Activated naive CD8-positive, alpha-beta T cell treated with anti-CD3 and anti-CD28 coated beads, Interleukin-2, amount 50 U/mL, for 16 hours (primary cell): ENCODE measurements around the gene CADPS.

Experiments
- DNase-seq: peaks from one replicate; pipeline ENCODE4 v3.0.0-alpha.2; 2020; ENCODE audit warnings: low read depth, low spot score

CADPS gene

DNA sequence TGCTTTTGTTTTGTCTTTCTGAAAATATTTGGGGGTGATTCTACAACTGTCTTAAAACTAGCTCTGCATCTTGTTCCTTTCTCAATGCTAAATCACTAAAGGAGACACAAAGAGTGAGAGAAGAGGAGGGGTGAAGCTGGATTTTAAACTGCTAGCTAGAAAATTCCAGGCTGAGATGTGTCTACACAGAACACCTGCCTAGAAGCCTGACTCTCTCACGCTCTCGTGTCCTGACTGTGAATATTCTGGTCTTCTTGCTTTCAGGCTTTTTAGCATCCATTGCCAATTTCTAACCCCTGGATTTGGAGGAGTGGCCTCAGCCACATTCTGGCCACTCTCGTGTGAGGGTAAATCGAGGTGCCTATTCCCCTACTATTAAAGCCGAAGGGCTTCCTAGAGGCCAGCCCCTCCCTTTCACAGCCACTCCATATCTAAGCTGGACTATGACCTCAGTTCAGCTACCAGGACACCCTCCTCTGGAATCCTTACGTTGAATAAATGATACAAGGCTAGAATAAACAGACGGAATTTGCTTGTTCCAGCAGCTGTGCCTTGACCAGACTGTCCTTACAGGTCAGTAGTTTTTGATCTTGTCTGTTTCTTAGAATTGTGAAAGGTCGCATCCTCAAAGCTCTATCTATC, 353.6 kb downstream of the CADPS start:
- DNase-seq = no peak

DNA sequence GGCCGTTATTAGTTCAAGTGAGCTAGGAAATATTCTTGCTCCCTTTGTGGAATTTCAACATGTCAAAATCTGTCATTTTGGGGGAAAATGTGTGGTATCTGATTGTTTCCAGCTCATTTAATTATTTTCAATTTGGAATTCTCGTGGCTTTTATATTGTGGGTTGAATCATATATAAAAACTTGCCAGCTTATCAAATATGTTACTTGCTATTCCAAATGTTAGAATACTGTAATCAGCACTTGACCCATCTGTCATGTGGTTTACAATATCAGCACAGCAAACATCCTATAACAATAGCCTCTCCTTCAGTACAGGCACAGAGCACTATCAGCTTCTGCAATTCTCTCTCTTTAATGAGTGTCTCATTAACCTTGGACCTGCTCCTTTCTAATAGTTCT, 371.7 kb downstream of the CADPS start:
- DNase-seq = no peak

DNA sequence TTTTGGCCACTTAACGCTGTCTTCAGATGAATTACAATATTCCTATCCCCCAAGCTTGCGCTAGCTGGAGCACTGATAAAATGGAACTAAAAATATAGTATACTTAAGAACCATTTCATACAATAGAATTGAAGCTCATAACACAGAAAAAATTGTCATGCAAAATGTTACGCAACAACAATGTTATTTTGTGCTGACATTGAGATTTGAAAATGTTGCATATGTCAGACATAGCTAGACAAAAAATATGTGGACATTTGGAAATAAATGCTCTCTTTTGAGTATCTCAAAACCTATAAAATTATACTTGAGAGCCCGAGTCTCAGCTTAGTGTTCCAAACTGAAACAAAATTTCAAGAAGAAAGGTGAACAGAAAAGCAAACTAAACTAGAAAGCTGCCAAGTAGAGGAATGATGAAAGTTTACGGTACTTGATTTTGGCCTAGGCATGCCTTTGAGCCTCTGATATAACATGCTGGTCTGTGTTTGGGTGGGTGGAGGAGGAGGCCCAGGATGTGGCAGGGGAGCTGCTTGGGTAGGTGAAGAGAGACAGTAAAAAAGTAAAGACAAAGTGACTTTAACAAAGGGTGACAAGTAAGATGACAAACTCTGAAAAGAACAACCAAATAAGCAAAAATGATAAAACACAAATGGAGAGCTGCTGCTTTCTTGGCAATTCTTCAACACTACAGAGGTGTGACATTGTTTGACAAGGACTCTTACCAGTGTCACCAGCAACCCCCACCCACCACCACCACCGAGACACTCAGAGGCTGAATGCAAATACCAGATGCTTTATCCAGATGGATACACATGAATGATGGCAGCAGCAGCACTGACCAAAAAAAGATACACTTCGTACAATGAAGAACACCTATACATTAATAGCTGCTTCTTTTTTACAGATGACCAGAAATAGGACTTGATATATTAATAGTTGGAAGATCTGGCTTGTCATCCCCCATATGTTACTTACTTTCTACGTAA, 372.6 kb downstream of the CADPS start:
- no peak for DNase-seq

DNA sequence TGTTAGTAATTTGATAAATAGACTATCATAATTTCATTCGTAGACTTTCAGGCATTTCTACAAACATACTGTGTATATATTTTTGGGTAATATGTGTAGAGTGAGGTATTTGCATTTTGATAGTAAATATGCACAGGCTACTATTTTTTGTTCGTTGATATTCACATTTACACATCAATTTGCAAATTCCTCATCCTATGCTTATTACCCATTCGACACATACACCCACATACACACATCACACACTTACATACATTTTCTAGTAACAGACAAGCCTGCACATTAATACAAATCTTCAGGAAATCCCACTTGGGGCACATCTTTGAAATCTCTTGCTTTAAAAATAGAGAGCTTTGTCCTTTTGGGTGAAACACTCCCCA, 373.9 kb downstream of the CADPS start:
- DNase-seq = no peak

- DNase-seq = no peak
Observed at GRCh38 chr3:62500556-62501288, 374.5 kb downstream of the CADPS start.

- DNase-seq = no peak
Observed at GRCh38 chr3:62497156-62497555, 378.1 kb downstream of the CADPS start.

DNA sequence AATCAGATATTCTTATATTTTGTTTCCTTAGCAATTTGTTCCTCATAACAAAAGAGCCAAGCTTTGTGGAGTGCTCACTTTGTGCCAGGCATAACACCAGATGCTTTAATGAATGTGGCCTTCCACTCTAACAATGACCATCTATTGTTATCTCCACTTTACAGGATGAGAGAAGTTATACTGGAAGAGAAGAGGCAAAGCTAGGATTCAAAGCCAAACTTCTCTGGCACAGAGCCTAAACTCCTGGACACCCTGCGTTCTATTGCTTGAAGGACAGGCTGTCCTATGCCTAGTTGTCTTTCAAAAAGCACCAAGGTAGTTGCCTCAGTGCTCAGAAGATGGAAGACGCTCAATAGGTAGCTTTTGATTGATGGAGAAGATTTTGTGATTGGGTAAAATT, 378.7 kb downstream of the CADPS start:
- no peak for DNase-seq

DNA sequence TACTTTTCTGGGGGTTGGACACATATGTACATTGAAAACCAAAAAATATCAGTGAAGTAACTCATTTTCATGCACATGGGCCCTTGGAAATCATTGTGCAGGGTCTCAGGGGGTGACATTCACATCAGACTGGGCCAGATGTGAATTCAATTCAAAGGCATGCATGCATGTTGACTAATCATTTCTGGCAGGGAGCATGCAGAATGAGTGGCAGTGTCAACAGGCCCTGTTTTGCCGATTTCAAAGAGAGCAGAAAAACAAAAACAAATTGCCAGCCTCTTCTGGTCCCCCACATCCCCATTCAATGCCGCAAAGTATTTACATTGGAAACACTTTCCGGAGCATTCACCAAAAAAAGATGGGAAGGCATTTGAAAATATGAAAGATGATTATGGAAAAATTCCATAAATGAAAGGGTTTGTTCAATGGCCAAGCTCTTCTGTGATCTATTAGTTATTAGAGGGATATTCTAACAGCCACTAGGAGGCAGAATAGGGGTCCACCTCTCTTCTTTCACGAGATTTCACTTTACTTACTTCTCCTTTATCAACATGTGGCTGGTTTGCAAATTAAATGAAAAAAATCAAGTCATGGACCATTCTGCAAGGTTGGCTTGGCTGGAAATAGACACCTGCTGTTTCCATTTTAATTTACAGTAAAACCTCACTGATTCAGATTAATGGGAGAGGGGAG, 382.0 kb downstream of the CADPS start:
- no peak for DNase-seq

DNA sequence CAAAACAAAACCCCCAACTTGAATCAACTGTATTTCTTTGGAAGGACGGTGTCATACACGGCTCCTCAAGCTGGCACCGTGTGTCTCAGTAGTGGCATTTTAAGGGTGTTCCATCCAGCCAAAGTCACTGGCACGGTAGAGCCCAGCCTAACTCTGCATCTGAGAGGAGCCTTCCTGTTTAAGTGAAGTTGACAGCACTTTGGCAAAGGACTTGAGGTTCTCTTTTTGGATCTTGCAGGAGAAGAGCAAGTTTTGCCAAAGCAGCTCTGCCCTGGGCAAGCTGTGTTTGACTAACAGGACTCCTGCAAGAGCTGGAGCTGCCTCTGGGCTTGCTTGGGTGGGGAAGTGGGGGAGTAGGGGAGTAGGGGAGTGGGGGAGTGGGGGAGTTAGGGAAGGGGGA, 392.3 kb downstream of the CADPS start:
- no peak for DNase-seq

DNA sequence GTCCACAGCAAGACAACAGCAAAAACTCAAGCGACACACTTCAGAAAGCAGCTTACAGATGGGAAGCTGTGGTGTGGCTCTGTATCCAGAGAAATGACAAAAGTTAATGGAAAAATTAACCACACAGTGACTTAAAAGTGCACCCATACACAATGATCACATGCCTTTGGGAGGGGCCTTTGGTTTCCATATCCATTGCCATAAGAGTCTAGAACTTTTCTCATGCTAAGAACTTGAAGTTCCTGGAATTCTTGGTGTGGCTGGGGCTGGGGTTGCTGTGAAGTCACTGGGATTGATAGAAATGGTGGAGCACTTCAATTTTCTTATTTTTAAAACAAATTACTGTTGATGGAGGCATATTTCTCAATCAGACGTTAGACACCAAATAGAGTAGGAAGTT, 393.3 kb downstream of the CADPS start:
- no peak for DNase-seq

- DNase-seq = no peak
Observed at GRCh38 chr3:62480056-62480455, 395.2 kb downstream of the CADPS start.

DNA sequence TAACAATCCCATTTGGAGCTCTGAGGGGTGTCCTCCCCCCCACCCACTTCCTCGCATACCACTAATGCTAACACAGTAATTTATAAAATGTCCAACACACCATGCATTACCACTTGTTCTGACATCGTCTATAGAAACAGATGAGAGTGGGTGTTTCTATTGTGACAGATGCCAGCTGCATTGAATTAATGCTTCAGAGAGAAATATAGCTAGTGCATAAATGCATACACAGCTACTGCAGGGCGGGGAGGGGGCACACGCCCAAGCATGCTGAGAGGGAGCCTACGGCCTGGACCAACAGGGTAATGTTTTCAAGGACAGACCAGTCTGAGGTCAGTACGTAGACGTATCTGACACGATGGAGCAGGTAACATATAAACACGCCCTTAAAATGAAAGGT, 395.9 kb downstream of the CADPS start:
- DNase-seq = no peak

- no peak for DNase-seq
Observed at GRCh38 chr3:62475306-62475705, 399.9 kb downstream of the CADPS start.

GRCh38 chr3:62467966-62468722, 407.1 kb downstream of the CADPS start:
- no peak for DNase-seq

- DNase-seq = no peak
Observed at GRCh38 chr3:62462788-62463187, 412.4 kb downstream of the CADPS start.

GRCh38 chr3:62462104-62462762, 413.0 kb downstream of the CADPS start:
- DNase-seq = no peak

GRCh38 chr3:62454916-62455315, 420.3 kb downstream of the CADPS start:
- DNase-seq = no peak

DNA sequence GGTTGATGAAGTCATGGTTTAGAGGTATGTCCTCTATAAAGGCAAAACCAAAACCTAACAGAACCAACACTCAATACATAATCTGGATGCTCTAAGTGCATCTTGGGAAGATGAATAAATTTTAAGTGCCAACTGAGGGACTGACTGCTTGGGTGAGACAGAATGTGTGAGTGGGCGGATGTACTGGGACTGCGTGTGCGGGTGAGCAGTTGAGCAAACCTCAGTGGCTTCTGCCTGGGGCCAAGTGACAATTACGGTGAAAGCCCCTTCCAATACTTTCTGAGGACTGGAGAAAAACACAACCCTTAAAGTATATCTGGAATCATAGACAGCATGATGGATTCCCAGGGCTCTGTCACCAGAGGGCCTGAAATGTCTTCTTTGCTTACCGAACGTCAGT, 421.8 kb downstream of the CADPS start:
- DNase-seq = no peak

- no peak for DNase-seq
Observed at GRCh38 chr3:62451211-62451887, 423.9 kb downstream of the CADPS start.
